ENCODE data around the gene PCDHGA11. TPM values are rescaled to one million over a fixed set of nuclear protein-coding genes. Genes with fewer than 3 reads are reported as not detected.

The PCDHGA11 gene
- total and polyA plus RNA-seq, 2 of the 4 experiments (the other 2 are of a cell fraction) = 5.4 to 6.9 TPM

DNA sequence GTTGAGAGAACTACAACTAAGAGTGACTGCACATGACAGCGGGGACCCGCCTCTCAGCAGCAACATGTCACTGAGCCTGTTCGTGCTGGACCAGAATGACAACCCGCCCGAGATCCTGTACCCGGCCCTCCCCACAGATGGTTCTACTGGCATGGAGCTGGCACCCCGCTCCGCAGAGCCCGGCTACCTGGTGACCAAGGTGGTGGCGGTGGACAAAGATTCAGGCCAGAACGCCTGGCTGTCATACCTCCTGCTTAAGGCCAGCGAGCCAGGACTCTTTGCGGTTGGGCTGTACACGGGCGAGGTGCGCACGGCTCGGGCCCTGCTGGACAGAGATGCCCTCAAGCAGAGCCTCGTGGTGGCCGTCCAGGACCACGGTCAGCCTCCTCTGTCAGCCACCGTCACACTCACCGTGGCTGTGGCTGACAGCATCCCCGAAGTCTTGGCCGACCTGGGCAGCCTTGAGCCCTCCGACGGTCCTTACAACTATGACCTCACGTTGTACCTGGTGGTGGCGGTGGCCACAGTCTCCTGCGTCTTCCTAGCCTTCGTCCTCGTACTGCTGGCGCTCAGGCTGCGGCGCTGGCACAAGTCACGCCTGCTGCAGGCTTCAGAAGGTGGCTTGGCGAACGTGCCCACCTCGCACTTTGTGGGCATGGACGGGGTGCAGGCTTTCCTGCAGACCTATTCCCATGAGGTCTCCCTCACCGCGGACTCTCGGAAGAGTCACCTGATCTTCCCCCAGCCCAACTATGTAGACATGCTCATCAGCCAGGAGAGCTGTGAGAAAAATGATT, 36.2 kb upstream of the PCDHGA11 start:
- H2AK5ac ChIP-seq (ENCODE audit: low read depth, low read length) = no peak overlapping the region
- H4K5ac ChIP-seq (ENCODE audit: low read depth, low read length) = no peak overlapping the region
- no peak overlapping the region for H4K8ac ChIP-seq (ENCODE audit: low read depth in 2 of 2, low read length in 2 of 2)
- POLR2A ChIA-PET (ENCODE audit: unreplicated experiment) = no interaction called here
- no peak for DNase-seq
- H3K27me3 ChIP-seq (ENCODE audit: control insufficient read depth, insufficient read depth, low read length) = no peaks in the 10 kb centered on the region
- H3K9me3 ChIP-seq (ENCODE audit: control insufficient read depth, insufficient read depth, low read length) = peaks cover 43% of the 10 kb centered on the region
- no peaks in the 10 kb centered on the region for H4K20me1 ChIP-seq (ENCODE audit: insufficient read depth, low read length)
- peak overlapping the region; percentile 89 for H2AK9ac ChIP-seq (replicated peaks; ENCODE audit: low read depth, low read length, poor library complexity)
- H3K4me3 ChIP-seq (ENCODE audit: insufficient read depth, low read depth, low read length) = no peak overlapping the region
- in situ Hi-C loops (cut with MboI; ENCODE audit: low sequenced_read_pairs) = no loop called here
- H3K14ac ChIP-seq (replicated peaks; ENCODE audit: low read depth, low read length) = no peak overlapping the region
- H3K56ac ChIP-seq (ENCODE audit: extremely low read depth, insufficient read depth, low read length) = no peak overlapping the region
- no peak overlapping the region for H2BK20ac ChIP-seq (ENCODE audit: low read depth, low read length)
- H2BK5ac ChIP-seq (ENCODE audit: low read depth, low read length, poor library complexity, severe bottlenecking) = no peak overlapping the region
- no peak overlapping the region for H2BK15ac ChIP-seq (ENCODE audit: low read depth, low read length)
- peaks cover 1% of the 10 kb centered on the region; the same call in 1 of the 2 replicates for H3K4me1 ChIP-seq (ENCODE audit: control insufficient read depth, insufficient read depth, low read length)
- H2AFZ ChIP-seq (replicated peaks; ENCODE audit: low read length, poor library complexity) = peak overlapping the region; percentile 2
- peaks cover 9% of the 10 kb centered on the region; the same call in 1 of the 2 replicates for H3K36me3 ChIP-seq (ENCODE audit: control insufficient read depth, insufficient read depth, low read length)
- H3K18ac ChIP-seq (ENCODE audit: low read depth, low read length) = no peak overlapping the region
- CTCF ChIA-PET = no interaction called here
- dilution Hi-C loops (cut with HindIII; ENCODE audit: low sequenced_read_pairs, unreplicated experiment) = no loop called here
- no peak overlapping the region for H3K4ac ChIP-seq (ENCODE audit: low read depth, low read length)
- H4K91ac ChIP-seq (ENCODE audit: insufficient read depth, low read depth, low read length) = no peak overlapping the region
- WGBS, 2 experiments (ENCODE audit: extremely low coverage in 2 of 2, insufficient read length in 1 of 2) = 59% methylated on average over 23 of the region's 43 CpGs; no CpG with 5 or more reads in 1 of the 2 experiments
- H2BK120ac ChIP-seq (ENCODE audit: low read depth, low read length) = no peak overlapping the region
- no TSS peak for BruUV-seq (replicated peaks)
- no peak for ATAC-seq (ENCODE audit: low read depth)
- H3K9ac ChIP-seq (ENCODE audit: low read depth, low read length) = no peak overlapping the region
- H3K23ac ChIP-seq (ENCODE audit: low read depth, low read length) = no peak overlapping the region
- peaks cover 7 to 13% of the 10 kb centered on the region in 2 experiments; a peak in 3 of 4 replicates for H3K79me1 ChIP-seq (ENCODE audit: low read depth in 1 of 2, low read length in 2 of 2)
- no peak overlapping the region for H3K27ac ChIP-seq (ENCODE audit: insufficient read depth, low read length)
- intact Hi-C loops (cut with micrococcal nuclease) = no loop called here
- no peaks in the 10 kb centered on the region for H3K9me1 ChIP-seq (ENCODE audit: insufficient read depth, low read length)
- H3K4me2 ChIP-seq (ENCODE audit: low read depth, low read length) = no peak overlapping the region
- TF ChIP-seq CEBPB (IDR thresholded peaks at IDR 0.05; ENCODE audit: low read depth, low read length) (no peak), BHLHE40 (IDR thresholded peaks at IDR 0.05; ENCODE audit: low read depth, low read length) (no peak), RAD21 (IDR thresholded peaks at IDR 0.05; ENCODE audit: low read length) (no peak), FOS (IDR thresholded peaks at IDR 0.05; ENCODE audit: low read depth, low read length) (no peak), SMC3 (IDR thresholded peaks at IDR 0.05; ENCODE audit: low read depth, low read length) (no peak), POLR2A (IDR thresholded peaks at IDR 0.05; ENCODE audit: low read depth, low read length) (no peak), MXI1 (IDR thresholded peaks at IDR 0.05; ENCODE audit: borderline replicate concordance, low read depth, low read length) (no peak), MAZ (IDR thresholded peaks at IDR 0.05; ENCODE audit: borderline replicate concordance, low read depth, low read length) (no peak)
- TF ChIP-seq, protein P1, sequence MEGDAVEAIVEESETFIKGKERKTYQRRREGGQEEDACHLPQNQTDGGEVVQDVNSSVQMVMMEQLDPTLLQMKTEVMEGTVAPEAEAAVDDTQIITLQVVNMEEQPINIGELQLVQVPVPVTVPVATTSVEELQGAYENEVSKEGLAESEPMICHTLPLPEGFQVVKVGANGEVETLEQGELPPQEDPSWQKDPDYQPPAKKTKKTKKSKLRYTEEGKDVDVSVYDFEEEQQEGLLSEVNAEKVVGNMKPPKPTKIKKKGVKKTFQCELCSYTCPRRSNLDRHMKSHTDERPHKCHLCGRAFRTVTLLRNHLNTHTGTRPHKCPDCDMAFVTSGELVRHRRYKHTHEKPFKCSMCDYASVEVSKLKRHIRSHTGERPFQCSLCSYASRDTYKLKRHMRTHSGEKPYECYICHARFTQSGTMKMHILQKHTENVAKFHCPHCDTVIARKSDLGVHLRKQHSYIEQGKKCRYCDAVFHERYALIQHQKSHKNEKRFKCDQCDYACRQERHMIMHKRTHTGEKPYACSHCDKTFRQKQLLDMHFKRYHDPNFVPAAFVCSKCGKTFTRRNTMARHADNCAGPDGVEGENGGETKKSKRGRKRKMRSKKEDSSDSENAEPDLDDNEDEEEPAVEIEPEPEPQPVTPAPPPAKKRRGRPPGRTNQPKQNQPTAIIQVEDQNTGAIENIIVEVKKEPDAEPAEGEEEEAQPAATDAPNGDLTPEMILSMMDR (conservative IDR thresholded peaks at IDR 0.05; ENCODE audit: low read depth, low read length) = no peak
- TF ChIP-seq, protein P2, sequence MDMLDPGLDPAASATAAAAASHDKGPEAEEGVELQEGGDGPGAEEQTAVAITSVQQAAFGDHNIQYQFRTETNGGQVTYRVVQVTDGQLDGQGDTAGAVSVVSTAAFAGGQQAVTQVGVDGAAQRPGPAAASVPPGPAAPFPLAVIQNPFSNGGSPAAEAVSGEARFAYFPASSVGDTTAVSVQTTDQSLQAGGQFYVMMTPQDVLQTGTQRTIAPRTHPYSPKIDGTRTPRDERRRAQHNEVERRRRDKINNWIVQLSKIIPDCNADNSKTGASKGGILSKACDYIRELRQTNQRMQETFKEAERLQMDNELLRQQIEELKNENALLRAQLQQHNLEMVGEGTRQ (IDR thresholded peaks at IDR 0.05; ENCODE audit: low read depth, low read length) = no peak
